Activated naive CD8-positive, alpha-beta T cell treated with anti-CD3 and anti-CD28 coated beads, Interleukin-2, amount 50 U/mL, for 24 hours (primary cell): ENCODE measurements around the gene C4BPA.

Experiments
- ATAC-seq: fragments of 150-1000 bp; cut with Tn5 transposase; one replicate; pipeline ENCODE4 v1.10.0; 2021
- DNase-seq: peaks from one replicate; pipeline ENCODE4 v3.0.0; 2021
- H3K27ac Mint-ChIP-seq: one replicate; pipeline ENCODE4 v1.8.0; 2021; ENCODE audit warnings: mild to moderate bottlenecking, mixed read lengths
- H3K27me3 Mint-ChIP-seq: one replicate; pipeline ENCODE4 v1.8.0; 2021; ENCODE audit warnings: mixed read lengths
- H3K36me3 Mint-ChIP-seq: one replicate; pipeline ENCODE4 v1.8.0; 2021; ENCODE audit warnings: low read depth, mixed read lengths
- H3K4me1 Mint-ChIP-seq: one replicate; pipeline ENCODE4 v1.8.0; 2021; ENCODE audit warnings: mixed read lengths
- H3K4me3 Mint-ChIP-seq: one replicate; pipeline ENCODE4 v1.8.0; 2021; ENCODE audit warnings: mild to moderate bottlenecking, moderate library complexity, mixed read lengths
- H3K9me3 Mint-ChIP-seq: one replicate; pipeline ENCODE4 v1.8.0; 2021; ENCODE audit warnings: mixed read lengths

C4BPA gene

DNA sequence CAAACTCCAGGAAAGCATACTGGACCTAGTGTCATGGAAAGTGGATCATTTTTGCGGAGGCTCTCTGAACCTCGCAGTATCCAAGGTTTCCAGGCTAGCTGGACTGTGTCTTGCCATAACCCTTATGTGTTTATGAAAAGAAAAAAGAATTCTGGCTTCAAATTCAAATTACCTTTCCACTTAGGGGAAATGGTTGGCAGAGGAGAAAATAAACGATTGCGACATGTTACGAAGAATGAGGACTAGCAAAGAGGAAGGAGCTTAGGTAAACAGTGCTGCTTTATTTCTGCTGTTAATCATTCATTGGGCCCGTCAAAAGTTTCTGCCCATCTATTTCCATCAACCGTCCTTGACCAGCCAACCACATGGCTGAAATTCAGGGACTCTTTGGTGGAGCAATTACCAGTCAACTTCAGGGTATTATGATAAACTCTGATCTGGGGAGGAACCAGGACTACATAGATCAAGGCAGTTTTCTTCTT, at the start of gene C4BPA:
Gene C4BPA (plus strand): TSS at position 342 of the 482 bp plus-strand sequence. CDS start 8,793 bp downstream, outside the sequence.
- ATAC-seq (no peak), DNase-seq (no peak)
- Mint-ChIP-seq H3K36me3 (no peaks in the 10 kb centered on the region), H3K4me3 (no peak within 1 kb of the TSS), H3K27me3 (peaks cover 11% of the 10 kb centered on the region), H3K27ac (no peak within 1 kb of the TSS), H3K4me1 (no peaks in the 10 kb centered on the region), H3K9me3 (no peaks in the 10 kb centered on the region)

GRCh38 chr1:207054491-207054890, 49.5 kb upstream of the C4BPA start:
- Mint-ChIP-seq H3K36me3 (peaks cover 3% of the 10 kb centered on the region), H3K4me1 (peaks cover 37% of the 10 kb centered on the region), H3K4me3 (no peak overlapping the region), H3K9me3 (no peaks in the 10 kb centered on the region), H3K27me3 (peaks cover 2% of the 10 kb centered on the region), H3K27ac (no peak overlapping the region)
- ATAC-seq = no peak
- no peak for DNase-seq

DNA sequence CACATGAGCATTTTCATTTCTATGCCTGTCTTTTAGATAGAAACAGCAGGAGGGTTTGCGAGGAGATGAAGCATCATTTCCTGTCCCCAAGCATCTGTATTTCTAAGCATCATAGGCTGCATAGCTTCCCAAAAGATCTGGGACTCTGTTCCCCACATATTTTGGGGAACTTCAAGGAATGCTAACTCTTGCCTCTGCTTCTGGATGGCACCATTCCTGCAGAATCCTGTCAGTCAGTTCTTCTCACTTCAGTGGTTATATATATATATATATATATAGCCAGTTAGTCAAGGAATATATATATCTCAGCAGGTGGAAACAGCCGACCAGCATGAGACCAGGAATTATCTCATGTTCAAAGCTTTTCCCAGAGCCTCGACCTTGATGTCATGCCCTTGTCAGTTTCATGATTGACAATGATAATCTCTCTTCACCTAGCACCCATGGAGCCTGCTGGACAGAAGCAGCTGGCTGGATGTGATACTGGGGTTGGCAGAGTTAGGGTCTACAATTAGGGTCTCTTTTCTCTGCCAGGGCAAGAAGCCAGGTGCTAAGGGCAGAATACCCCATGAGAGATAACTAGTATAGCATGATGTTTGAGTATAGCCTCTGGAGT, 48.5 kb upstream of the C4BPA start:
- peaks cover 30% of the 10 kb centered on the region for H3K4me1 Mint-ChIP-seq
- H3K4me3 Mint-ChIP-seq = no peak overlapping the region
- no peak for ATAC-seq
- H3K27ac Mint-ChIP-seq = no peak overlapping the region
- peaks cover 2% of the 10 kb centered on the region for H3K27me3 Mint-ChIP-seq
- no peaks in the 10 kb centered on the region for H3K36me3 Mint-ChIP-seq
- H3K9me3 Mint-ChIP-seq = no peaks in the 10 kb centered on the region
- DNase-seq = no peak

- H3K4me3 Mint-ChIP-seq = no peak overlapping the region
- H3K9me3 Mint-ChIP-seq = no peaks in the 10 kb centered on the region
- peaks cover 22% of the 10 kb centered on the region for H3K4me1 Mint-ChIP-seq
- no peak overlapping the region for H3K27ac Mint-ChIP-seq
- H3K27me3 Mint-ChIP-seq = peaks cover 2% of the 10 kb centered on the region
- no peaks in the 10 kb centered on the region for H3K36me3 Mint-ChIP-seq
- DNase-seq = no peak
- ATAC-seq = no peak
Measured at GRCh38 chr1:207056673-207057072, 47.4 kb upstream of the C4BPA start.

DNA sequence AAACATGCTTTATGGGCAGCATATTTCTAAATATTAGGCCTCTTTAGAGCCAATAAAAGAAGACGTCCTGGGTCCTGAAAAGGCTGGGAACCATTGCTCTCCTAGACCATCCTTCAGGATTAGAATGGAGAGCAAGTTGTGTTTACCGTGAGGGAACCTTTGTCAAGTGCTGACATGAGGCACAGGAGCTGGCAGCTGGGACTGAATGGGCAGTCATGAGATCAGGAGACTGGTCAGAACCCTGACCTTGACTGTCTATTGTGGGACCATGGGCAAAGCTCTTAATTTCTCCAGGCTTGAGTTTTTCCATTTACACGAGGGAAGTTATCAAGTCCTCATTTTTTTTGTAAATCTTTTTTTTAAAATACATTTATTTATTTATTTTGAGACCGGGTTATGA, 45.8 kb upstream of the C4BPA start:
- no peak for ATAC-seq
- DNase-seq = no peak
- Mint-ChIP-seq H3K9me3 (no peaks in the 10 kb centered on the region), H3K4me1 (peaks cover 6% of the 10 kb centered on the region), H3K4me3 (no peak overlapping the region), H3K36me3 (no peaks in the 10 kb centered on the region), H3K27ac (no peak overlapping the region), H3K27me3 (peaks cover 2% of the 10 kb centered on the region)

DNA sequence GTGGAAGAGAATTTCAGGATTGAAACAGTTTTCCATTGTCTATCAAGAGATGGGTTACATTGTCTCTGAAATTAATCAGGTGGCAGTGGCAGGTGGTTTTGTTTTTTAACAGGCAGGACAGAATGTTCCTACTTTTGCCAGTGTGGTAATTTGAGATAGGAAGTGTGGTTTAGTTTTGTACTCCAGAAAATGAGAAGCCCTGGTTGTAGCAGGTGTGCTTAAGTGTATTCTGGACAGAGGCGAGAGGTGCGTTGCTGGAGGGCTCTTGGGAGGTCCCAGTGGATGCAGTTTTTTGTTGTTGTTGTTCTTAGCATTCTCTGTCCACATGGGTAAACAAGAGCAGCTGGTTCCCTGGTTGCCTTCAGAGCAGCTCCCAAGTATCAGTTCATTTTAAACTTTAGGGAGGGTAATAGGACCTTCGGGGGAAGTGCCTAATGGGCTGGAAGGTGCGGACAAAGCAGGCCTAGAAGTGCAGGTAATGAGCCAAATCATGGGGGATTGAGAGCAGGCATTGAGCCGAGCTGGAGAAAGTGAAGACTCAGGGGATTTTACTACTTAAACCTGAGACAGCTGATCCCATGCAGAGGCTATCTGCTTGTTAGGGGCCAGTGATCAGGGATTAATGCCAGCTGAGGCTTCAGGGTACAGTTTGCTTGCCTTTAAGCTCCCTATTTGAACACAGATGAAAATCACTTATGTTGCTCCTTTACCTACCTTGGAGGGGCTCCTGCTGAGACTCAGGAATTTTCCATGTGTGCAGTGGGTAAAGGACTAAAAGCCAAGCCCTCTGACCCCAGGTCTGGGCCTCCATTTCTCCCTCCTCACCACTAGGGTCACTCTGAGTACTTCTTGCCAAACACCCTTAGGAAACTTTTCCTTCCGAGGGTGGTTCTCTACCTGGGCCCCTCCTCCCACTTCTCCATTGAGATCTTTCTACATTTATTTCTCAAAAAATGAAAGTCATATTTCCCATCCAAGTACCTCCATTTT, 44.9 kb upstream of the C4BPA start:
- Mint-ChIP-seq H3K27me3 (no peaks in the 10 kb centered on the region), H3K36me3 (no peaks in the 10 kb centered on the region), H3K4me3 (no peak overlapping the region), H3K27ac (no peak overlapping the region), H3K9me3 (no peaks in the 10 kb centered on the region), H3K4me1 (peaks cover under 1% of the 10 kb centered on the region)
- ATAC-seq (no peak), DNase-seq (no peak)

- no peaks in the 10 kb centered on the region for H3K36me3 Mint-ChIP-seq
- no peak overlapping the region for H3K27ac Mint-ChIP-seq
- ATAC-seq (no peak), DNase-seq (no peak)
- H3K4me1 Mint-ChIP-seq = no peaks in the 10 kb centered on the region
- H3K4me3 Mint-ChIP-seq = no peak overlapping the region
- H3K9me3 Mint-ChIP-seq = no peaks in the 10 kb centered on the region
- no peaks in the 10 kb centered on the region for H3K27me3 Mint-ChIP-seq
Measured at GRCh38 chr1:207059881-207060280, 44.2 kb upstream of the C4BPA start.

- no peaks in the 10 kb centered on the region for H3K4me1 Mint-ChIP-seq
- no peaks in the 10 kb centered on the region for H3K27me3 Mint-ChIP-seq
- H3K36me3 Mint-ChIP-seq = no peaks in the 10 kb centered on the region
- no peaks in the 10 kb centered on the region for H3K9me3 Mint-ChIP-seq
- ATAC-seq = no peak
- H3K27ac Mint-ChIP-seq = no peak overlapping the region
- no peak overlapping the region for H3K4me3 Mint-ChIP-seq
- no peak for DNase-seq
Measured at GRCh38 chr1:207060596-207060995, 43.4 kb upstream of the C4BPA start.

- no peaks in the 10 kb centered on the region for H3K4me1 Mint-ChIP-seq
- ATAC-seq = no peak
Measured at GRCh38 chr1:207062058-207062457, 42.0 kb upstream of the C4BPA start.

GRCh38 chr1:207063014-207063413, 41.0 kb upstream of the C4BPA start:
- H3K9me3 Mint-ChIP-seq = no peaks in the 10 kb centered on the region
- H3K36me3 Mint-ChIP-seq = peaks cover 2% of the 10 kb centered on the region
- DNase-seq (no peak), ATAC-seq (no peak)
- no peaks in the 10 kb centered on the region for H3K4me1 Mint-ChIP-seq
- H3K4me3 Mint-ChIP-seq = no peak overlapping the region
- H3K27me3 Mint-ChIP-seq = no peaks in the 10 kb centered on the region
- H3K27ac Mint-ChIP-seq = no peak overlapping the region

More at GRCh38 chr1:207062058-207062457, 42.0 kb upstream of the C4BPA start:
- no peak overlapping the region for H3K4me3 Mint-ChIP-seq
- H3K9me3 Mint-ChIP-seq = no peaks in the 10 kb centered on the region
- H3K27me3 Mint-ChIP-seq = no peaks in the 10 kb centered on the region
- no peaks in the 10 kb centered on the region for H3K36me3 Mint-ChIP-seq
- no peak for DNase-seq
- H3K27ac Mint-ChIP-seq = no peak overlapping the region

DNA sequence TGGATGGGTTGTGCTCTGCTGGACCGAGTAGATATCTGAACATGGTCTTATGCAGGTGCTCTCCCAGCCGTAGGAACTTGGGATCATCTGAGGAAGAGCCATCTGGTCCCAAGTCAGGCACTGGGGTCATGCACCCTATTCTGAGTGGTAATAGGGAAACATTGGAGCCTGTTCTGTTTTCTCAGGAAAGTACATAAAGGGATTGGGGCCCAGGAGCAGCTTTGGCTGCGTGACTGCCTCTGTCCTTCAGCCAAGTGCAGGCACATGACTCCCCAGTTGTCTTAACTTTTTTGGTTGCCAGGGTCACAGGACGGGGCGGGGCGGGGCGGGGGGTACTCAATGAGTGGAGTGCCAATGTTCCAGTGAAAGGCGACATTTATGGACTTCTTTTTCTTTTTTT, 39.5 kb upstream of the C4BPA start:
- no peak overlapping the region for H3K27ac Mint-ChIP-seq
- no peaks in the 10 kb centered on the region for H3K9me3 Mint-ChIP-seq
- peaks cover 7% of the 10 kb centered on the region for H3K4me1 Mint-ChIP-seq
- no peak overlapping the region for H3K4me3 Mint-ChIP-seq
- H3K36me3 Mint-ChIP-seq = peaks cover 7% of the 10 kb centered on the region
- DNase-seq (no peak), ATAC-seq (no peak)
- H3K27me3 Mint-ChIP-seq = no peaks in the 10 kb centered on the region

DNA sequence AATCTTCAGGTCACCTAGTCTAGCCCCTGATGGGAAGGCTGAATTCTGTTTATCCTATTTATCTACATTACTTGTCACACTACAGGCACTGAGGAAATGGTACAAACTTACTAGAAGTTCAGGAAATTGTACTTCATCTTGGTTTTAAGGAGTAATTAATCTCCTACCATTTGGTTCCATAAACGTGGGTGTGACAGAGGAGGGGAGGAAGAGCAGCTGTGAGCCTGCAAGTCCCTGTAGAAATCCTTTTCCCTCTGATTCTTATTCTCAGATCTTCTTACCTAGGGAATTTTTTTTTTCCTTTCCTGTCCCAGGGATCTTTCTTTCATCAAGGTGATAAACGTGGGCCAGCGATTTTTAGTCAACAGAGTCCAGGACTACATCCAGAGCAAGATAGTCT, 36.8 kb upstream of the C4BPA start:
- no peak overlapping the region for H3K27ac Mint-ChIP-seq
- H3K27me3 Mint-ChIP-seq = no peaks in the 10 kb centered on the region
- DNase-seq (no peak), ATAC-seq (no peak)
- peaks cover 7% of the 10 kb centered on the region for H3K36me3 Mint-ChIP-seq
- H3K9me3 Mint-ChIP-seq = no peaks in the 10 kb centered on the region
- peaks cover 29% of the 10 kb centered on the region for H3K4me1 Mint-ChIP-seq
- no peak overlapping the region for H3K4me3 Mint-ChIP-seq

- no peak overlapping the region for H3K4me3 Mint-ChIP-seq
- no peak overlapping the region for H3K27ac Mint-ChIP-seq
- no peak for ATAC-seq
- peaks cover 29% of the 10 kb centered on the region for H3K4me1 Mint-ChIP-seq
- H3K9me3 Mint-ChIP-seq = no peaks in the 10 kb centered on the region
- no peak for DNase-seq
- H3K36me3 Mint-ChIP-seq = peaks cover 7% of the 10 kb centered on the region
- H3K27me3 Mint-ChIP-seq = no peaks in the 10 kb centered on the region
Measured at GRCh38 chr1:207067665-207068064, 36.4 kb upstream of the C4BPA start.

- Mint-ChIP-seq H3K36me3 (peaks cover 7% of the 10 kb centered on the region), H3K4me3 (no peak overlapping the region), H3K27me3 (no peaks in the 10 kb centered on the region), H3K9me3 (no peaks in the 10 kb centered on the region), H3K27ac (peak overlapping the region; percentile 32), H3K4me1 (peaks cover 29% of the 10 kb centered on the region)
- ATAC-seq = peak; percentile 87
- peak; percentile 29 for DNase-seq
Measured at GRCh38 chr1:207069061-207069460, 35.0 kb upstream of the C4BPA start.
